ENCODE data around the gene SP2. TPM values are rescaled to one million over a fixed set of nuclear protein-coding genes. Genes with fewer than 3 reads are reported as not detected.
A peak's percentile ranks its signal among the peaks of the same experiment; 100 is the strongest.

The SP2 gene
- total and polyA plus RNA-seq, 10 donors: 4.5 to 22.6 (median 15.1) TPM

DNA sequence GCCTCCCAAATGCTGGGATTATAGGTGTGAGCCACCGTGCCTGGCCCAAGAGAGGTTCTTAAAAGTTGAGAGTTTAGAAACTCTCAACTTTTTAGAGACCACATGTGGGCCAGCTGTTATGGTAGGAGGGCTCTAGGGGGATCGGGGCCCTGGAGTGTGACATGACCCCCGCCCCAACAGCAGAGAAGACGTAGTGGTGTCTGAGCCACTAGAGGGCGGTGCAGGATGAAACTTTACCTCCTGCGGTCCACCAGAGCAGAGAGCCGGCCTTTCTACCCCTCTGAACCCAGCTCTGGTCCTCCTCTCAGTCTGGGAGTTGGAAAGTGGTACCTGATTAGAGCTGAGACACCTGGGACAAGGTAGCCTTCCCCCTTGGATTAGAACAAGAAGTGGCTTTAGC, 82.3 kb downstream of the SP2 start:
- intact Hi-C loops (cut with DNase I; ENCODE audit: low total_unique reads): loop anchor here (5.0 kb wide), 1 partner anchor 39 kb away; no protein-coding TSS in a partner anchor
- peaks cover 0 to 40% (median 28%) of the 10 kb centered on the region in 6 donors for H3K4me1 ChIP-seq
- DNase-seq: no peak

More for the DNA sequence above, 82.3 kb downstream of the SP2 start:
- TF ChIP-seq POLR2AphosphoS5 (IDR thresholded peaks at IDR 0.05) (no peak), POLR2A (IDR thresholded peaks at IDR 0.05) (no peak)
- TF ChIP-seq, protein P1, sequence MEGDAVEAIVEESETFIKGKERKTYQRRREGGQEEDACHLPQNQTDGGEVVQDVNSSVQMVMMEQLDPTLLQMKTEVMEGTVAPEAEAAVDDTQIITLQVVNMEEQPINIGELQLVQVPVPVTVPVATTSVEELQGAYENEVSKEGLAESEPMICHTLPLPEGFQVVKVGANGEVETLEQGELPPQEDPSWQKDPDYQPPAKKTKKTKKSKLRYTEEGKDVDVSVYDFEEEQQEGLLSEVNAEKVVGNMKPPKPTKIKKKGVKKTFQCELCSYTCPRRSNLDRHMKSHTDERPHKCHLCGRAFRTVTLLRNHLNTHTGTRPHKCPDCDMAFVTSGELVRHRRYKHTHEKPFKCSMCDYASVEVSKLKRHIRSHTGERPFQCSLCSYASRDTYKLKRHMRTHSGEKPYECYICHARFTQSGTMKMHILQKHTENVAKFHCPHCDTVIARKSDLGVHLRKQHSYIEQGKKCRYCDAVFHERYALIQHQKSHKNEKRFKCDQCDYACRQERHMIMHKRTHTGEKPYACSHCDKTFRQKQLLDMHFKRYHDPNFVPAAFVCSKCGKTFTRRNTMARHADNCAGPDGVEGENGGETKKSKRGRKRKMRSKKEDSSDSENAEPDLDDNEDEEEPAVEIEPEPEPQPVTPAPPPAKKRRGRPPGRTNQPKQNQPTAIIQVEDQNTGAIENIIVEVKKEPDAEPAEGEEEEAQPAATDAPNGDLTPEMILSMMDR (IDR thresholded peaks at IDR 0.05 in 8 of 11, conservative IDR thresholded peaks at IDR 0.05 in 3 of 11): peak; percentile 31 to 76 (median 67)
- no peak overlapping the region for H3K4me3 ChIP-seq
- no peaks in the 10 kb centered on the region for H3K9me3 ChIP-seq
- no peak overlapping the region for H3K27ac ChIP-seq
- 25 to 54% (median 32%) methylated on average over 2 to 7 of the region's 7 CpGs for WGBS, 5 donors
- no peaks in the 10 kb centered on the region for H3K27me3 ChIP-seq (replicated peaks in 1 of 7)
- H3K36me3 ChIP-seq: peaks cover 3 to 100% (median 96%) of the 10 kb centered on the region in 6 donors

Other genes starting within 250 kb of the SP2 start
- gene KPNB1, start 246.3 kb upstream of the SP2 start, total RNA-seq: 100 to 1,000 TPM; 232 to 331 (median 259) TPM
- 10 to 100 TPM; 37.0 to 56.7 (median 49.0) TPM for gene KPNB1, start 246.3 kb upstream of the SP2 start, polyA plus RNA-seq
- gene TBKBP1, start 202.1 kb upstream of the SP2 start, total RNA-seq: 10 to 100 TPM; 11.6 to 28.0 (median 19.6) TPM
- gene TBKBP1, start 202.1 kb upstream of the SP2 start, polyA plus RNA-seq: 10 to 100 TPM in 2 of 3 donors, 1 to 10 TPM in 1; 3.8 to 25.7 (median 10.2) TPM
- 10 to 100 TPM; 10.4 to 21.7 (median 12.2) TPM for gene TBX21, start 163.0 kb upstream of the SP2 start, total RNA-seq
- 1 to 10 TPM; 2.6 to 8.3 (median 3.8) TPM for gene TBX21, start 163.0 kb upstream of the SP2 start, polyA plus RNA-seq
- 10 to 100 TPM; 17.3 to 33.3 (median 23.0) TPM for gene OSBPL7, start 74.4 kb upstream of the SP2 start, total RNA-seq
- gene OSBPL7, start 74.4 kb upstream of the SP2 start, polyA plus RNA-seq: 10 to 100 TPM in 2 of 3 donors, 1 to 10 TPM in 1; 7.7 to 17.7 (median 10.7) TPM
- gene MRPL10, start 64.7 kb upstream of the SP2 start, total RNA-seq: 10 to 100 TPM; 24.4 to 46.1 (median 32.2) TPM
- gene MRPL10, start 64.7 kb upstream of the SP2 start, polyA plus RNA-seq: 10 to 100 TPM; 27.2 to 42.3 (median 36.2) TPM
- gene LRRC46, start 64.6 kb upstream of the SP2 start, total RNA-seq: 1 to 10 TPM in 3 of 7 donors, under 1 TPM in 4; 0.42 to 1.3 (median 0.66) TPM
- gene LRRC46, start 64.6 kb upstream of the SP2 start, polyA plus RNA-seq: 1 to 10 TPM; 1.0 to 1.4 (median 1.2) TPM
- 10 to 100 TPM; 37.5 to 59.4 (median 49.0) TPM for gene SCRN2, start 55.0 kb upstream of the SP2 start, total RNA-seq
- gene SCRN2, start 55.0 kb upstream of the SP2 start, polyA plus RNA-seq: 10 to 100 TPM; 38.9 to 58.0 (median 50.4) TPM
- 1 to 10 TPM in 5 of 7 donors, under 1 TPM in 2; 0.19 to 3.0 (median 2.0) TPM for gene SP6, start 45.1 kb upstream of the SP2 start, total RNA-seq
- gene SP6, start 45.1 kb upstream of the SP2 start, polyA plus RNA-seq: under 1 TPM; 0.11 to 0.90 (median 0.27) TPM
- 10 to 100 TPM; 23.6 to 28.9 (median 28.1) TPM for gene PNPO, start 45.3 kb downstream of the SP2 start, total RNA-seq
- 10 to 100 TPM in 1 of 3 donors, 1 to 10 TPM in 2; 6.1 to 13.0 (median 8.5) TPM for gene PNPO, start 45.3 kb downstream of the SP2 start, polyA plus RNA-seq
- not detected for gene PRR15L, start 61.6 kb downstream of the SP2 start, total RNA-seq
- under 1 TPM in 1 of 3 donors, not detected in 2; 0.16 TPM for gene PRR15L, start 61.6 kb downstream of the SP2 start, polyA plus RNA-seq
- 100 to 1,000 TPM; 216 to 380 (median 235) TPM for gene CDK5RAP3, start 74.9 kb downstream of the SP2 start, total RNA-seq
- 1,000 to 10,000 TPM in 1 of 3 donors, 100 to 1,000 TPM in 2; 328 to 1,020 (median 665) TPM for gene CDK5RAP3, start 74.9 kb downstream of the SP2 start, polyA plus RNA-seq
- gene COPZ2, start 141.6 kb downstream of the SP2 start, total RNA-seq: 10 to 100 TPM in 3 of 7 donors, 1 to 10 TPM in 4; 6.0 to 15.0 (median 9.0) TPM
- 1 to 10 TPM; 7.3 to 9.6 (median 8.5) TPM for gene COPZ2, start 141.6 kb downstream of the SP2 start, polyA plus RNA-seq
- gene NFE2L1, start 152.1 kb downstream of the SP2 start, total RNA-seq: 100 to 1,000 TPM; 111 to 242 (median 142) TPM
- 10 to 100 TPM; 21.2 to 59.5 (median 25.7) TPM for gene NFE2L1, start 152.1 kb downstream of the SP2 start, polyA plus RNA-seq
- 10 to 100 TPM; 21.6 to 36.2 (median 29.8) TPM for gene CBX1, start 205.2 kb downstream of the SP2 start, total RNA-seq
- gene CBX1, start 205.2 kb downstream of the SP2 start, polyA plus RNA-seq: 10 to 100 TPM; 19.6 to 29.8 (median 27.4) TPM
- 10 to 100 TPM; 31.8 to 45.4 (median 39.2) TPM for gene SNX11, start 211.5 kb downstream of the SP2 start, total RNA-seq
- gene SNX11, start 211.5 kb downstream of the SP2 start, polyA plus RNA-seq: 10 to 100 TPM; 17.6 to 27.3 (median 26.3) TPM

All from spleen (tissue), 11 donors.